HG03469 (cell line): ENCODE data around the gene EVC2.

Experiments
- ATAC-seq: cut with Tn5 transposase; IDR thresholded peaks from one replicate; pipeline ENCODE4 v1.9.1; 2021; ENCODE audit warnings: mild to moderate bottlenecking, moderate library complexity, moderate number of reproducible peaks; ENCODE audit not compliant: unreplicated experiment

Gene EVC2

DNA sequence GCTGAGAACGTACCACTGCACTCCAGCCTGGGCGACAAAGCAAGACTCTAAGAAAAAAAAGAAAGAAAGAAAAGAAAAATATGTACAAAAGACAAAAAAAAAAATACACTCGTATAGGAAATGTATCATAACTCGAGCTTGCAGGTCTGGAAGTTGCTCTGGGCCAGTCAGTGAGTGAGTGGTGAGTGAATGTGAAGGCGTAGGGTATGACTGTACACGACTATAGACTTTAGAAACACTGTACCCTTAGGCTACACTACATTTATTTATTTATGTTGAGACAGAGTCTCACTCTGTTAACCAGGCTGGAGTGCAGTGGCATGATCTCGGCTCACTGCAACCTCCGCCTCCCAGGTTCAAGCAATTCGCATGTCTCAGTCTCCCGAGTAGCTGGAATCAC, 29.4 kb downstream of the EVC2 start:
- ATAC-seq: no peak

DNA sequence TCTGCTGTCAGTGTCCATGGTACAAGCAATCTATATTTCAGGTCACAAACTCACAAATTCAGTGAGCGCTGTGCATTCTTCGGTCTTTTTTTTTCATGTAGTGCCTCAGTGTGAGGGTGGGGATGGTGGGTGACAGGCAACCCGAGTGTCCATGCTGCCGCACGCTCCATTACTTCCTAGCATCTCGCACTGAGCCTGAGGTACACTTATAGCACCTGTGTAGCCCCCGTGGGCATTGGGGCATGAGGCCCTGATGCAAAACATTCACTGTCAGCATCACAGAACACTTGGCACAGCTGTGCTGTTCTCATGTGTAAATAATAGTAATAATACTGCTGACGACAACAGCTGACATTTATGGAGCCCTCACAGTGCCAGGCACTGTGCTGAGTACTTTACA, 31.6 kb downstream of the EVC2 start:
- no peak for ATAC-seq

GRCh38 chr4:5666741-5667140, 41.6 kb downstream of the EVC2 start:
- no peak for ATAC-seq

- ATAC-seq: no peak
Observed at GRCh38 chr4:5664778-5665177, 43.6 kb downstream of the EVC2 start.

DNA sequence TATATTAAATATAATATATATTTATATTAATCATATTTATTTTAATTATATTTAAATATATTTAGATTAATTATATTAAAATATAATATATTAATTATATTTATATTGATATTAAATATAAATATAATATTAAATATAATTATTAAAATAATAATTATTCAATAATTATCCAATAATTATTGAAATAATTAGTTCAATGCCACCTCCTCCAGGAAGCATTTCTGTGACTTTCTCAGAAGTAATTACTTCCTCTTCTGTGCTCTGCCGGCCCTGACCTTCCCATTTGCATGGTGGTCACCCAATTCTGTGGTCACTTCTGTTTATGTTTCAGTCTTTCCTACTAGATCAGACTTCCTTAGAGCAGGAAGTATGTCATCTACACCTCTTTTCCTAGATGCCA, 45.8 kb downstream of the EVC2 start:
- no peak for ATAC-seq

- no peak for ATAC-seq
Observed at GRCh38 chr4:5661237-5661636, 47.1 kb downstream of the EVC2 start.

GRCh38 chr4:5660185-5660584, 48.2 kb downstream of the EVC2 start:
- no peak for ATAC-seq

GRCh38 chr4:5658974-5659373, 49.4 kb downstream of the EVC2 start:
- ATAC-seq: no peak

- ATAC-seq: no peak
Observed at GRCh38 chr4:5656415-5656814, 51.9 kb downstream of the EVC2 start.

DNA sequence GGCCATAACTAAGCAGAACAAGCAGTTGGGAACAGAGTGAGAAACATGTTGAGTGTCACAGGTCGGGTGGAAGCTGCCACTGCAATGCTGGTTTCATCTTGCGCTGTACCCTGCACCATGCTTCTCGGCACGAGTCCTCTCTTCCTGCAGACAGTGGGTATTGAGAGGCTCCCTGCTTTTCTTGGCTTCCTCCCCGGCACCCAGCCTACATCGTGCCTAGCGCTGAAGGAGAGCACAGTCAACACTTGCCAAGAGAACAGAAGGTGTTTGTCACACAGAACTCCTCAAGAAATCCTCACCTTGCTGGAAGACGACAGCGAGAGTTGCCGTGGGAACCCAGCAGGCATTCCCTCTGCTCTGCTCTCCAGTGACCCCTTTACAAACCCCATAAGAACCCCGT, 53.6 kb downstream of the EVC2 start:
- no peak for ATAC-seq

- ATAC-seq: no peak
Observed at GRCh38 chr4:5651089-5651488, 57.3 kb downstream of the EVC2 start.

DNA sequence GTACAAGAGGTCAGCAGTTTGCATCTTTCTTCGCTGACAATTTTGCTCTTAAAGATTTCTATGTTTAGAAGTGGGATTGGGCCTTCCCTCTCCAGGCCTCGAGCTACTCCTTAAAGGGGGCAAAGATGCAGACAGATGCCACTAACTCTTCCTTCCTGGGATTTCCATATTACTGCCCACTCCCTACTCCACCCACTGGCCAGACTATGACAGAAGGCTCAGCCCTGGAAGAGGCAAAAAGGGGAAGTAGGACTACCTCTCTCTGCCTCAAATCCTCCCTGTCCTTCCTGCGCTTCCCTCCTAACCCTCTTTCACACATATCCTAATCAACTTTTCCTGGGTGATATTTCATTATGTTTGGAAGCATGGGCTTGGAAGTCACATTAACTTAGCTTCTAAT, 58.3 kb downstream of the EVC2 start:
- ATAC-seq: no peak

DNA sequence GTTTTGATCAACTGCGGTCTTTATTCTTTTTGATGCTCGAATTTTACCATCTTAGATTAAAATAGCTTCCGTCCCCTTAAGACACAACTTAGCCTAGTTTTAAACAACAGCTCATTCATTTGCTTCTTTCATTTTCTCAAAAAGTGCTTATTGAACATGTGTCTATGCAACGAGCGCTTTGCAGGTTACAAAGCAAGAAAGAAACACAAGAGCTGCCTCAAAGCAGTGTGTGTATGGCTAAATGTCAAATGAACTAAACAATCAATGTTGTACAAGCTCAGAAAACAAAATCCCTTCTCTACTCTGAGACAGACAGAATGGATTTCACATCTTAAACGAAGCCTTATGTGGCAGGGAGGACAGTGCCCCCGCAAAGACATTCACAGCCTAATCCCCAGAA, 61.0 kb downstream of the EVC2 start:
- ATAC-seq: no peak

DNA sequence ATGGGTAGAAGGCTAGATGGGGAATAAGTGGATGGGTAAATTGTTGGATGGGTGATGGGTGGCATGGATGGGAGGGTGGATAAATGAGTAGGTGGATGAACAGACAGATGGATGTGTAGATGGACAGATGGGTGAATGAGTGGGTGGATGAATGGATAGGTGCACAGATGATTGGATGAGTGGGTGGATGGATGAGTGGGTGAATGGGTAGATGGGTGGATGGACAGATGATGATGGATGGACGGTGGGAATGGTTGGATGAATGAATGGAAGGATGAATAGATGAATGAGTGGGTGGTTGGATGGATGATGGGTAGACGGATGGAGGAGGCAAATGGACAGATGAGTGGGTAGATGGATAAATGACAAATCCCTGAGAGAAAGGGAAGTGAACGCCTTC, 68.3 kb downstream of the EVC2 start:
- no peak for ATAC-seq

DNA sequence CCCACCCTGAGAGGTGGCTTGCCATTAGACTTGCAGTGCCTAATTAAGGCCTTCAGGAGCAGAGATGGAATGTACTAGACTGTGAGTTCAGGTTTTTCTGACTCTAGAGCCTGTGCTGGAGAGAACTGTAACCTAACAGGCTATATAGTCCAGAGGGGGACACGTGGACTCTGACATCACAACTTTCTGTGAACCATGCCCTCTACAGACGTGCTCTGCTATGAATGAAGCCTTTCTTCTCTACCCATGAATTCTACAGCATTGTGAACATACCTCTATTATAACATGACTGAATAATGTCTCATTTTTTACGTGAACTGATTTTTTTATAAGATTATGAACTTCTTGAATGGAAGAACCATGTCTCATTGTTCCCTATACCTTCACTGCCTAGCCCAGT, 68.8 kb downstream of the EVC2 start:
- ATAC-seq: no peak

DNA sequence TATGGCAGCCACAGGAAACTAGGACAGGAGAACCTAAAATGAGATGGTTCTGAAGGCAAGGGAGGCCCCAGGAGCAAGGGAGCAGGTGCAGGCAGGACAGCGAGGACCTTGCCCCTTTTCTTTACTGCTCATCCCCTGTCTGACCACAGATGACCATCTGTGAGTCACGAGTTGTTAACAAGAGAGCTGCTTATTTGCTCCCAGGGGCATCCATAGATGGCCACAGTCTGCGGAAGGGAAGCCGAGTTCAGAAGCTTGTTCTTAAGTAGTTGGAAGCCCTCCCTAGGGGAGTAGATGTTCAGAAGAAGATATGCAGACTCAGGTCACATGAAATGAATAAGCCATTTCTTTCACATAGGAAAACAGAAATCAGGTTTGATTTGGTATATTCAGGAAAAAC, 69.4 kb downstream of the EVC2 start:
- no peak for ATAC-seq

- no peak for ATAC-seq
Observed at GRCh38 chr4:5638316-5638715, 70.0 kb downstream of the EVC2 start.

GRCh38 chr4:5636766-5637670, 71.3 kb downstream of the EVC2 start:
- no peak for ATAC-seq

- no peak for ATAC-seq
Observed at GRCh38 chr4:5635826-5636195, 72.5 kb downstream of the EVC2 start.

GRCh38 chr4:5632571-5632970, 75.8 kb downstream of the EVC2 start:
- no peak for ATAC-seq

DNA sequence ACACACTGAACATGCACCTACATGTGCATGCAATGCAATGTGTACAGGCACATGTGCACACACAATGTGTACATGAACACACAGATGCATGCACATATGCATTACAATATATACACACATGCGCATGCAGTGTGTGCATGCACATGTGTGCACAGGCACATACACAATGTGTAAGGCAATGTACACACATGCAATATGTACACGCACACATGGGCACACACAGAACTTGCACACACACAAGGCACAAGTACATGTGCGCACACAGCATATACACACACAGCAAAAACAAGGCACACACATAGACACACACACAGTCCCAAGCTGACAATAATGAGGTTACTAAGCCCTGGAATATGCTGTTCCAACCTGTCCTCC, 76.3 kb downstream of the EVC2 start:
- no peak for ATAC-seq

GRCh38 chr4:5631352-5632065, 76.8 kb downstream of the EVC2 start:
- no peak for ATAC-seq
